DOHH2 (cell line): ENCODE results near the gene CTSD.
A peak's percentile ranks its signal among the peaks of the same experiment; 100 is the strongest.
"Not testable (repeated sequence)": the region's sequence is repeated elsewhere in the genome, so short reads cannot be mapped to it uniquely, and the experiment has no call there.

Source experiments
- H3F3A ChIP-seq: fragments of 200-600 bp; sonication (generic), shearing (Covaris generic); 2 replicates; pipeline ENCODE4 v1.6.0; 2016; ENCODE audit warnings: antibody characterized with exemption, mild to moderate bottlenecking; ENCODE audit not compliant: control insufficient read depth, insufficient read depth
- H3K27ac ChIP-seq: fragments of 200-600 bp; sonication (generic); 2 replicates; pipeline ENCODE4 v1.5.1; 2014; ENCODE audit warnings: low read depth, mild to moderate bottlenecking, low read length, moderate library complexity
- H3K27me3 ChIP-seq: fragments of 200-600 bp; sonication (generic); 2 replicates; pipeline ENCODE4 v1.6.1; 2014; ENCODE audit warnings: mild to moderate bottlenecking, low read length, mixed read lengths; ENCODE audit not compliant: control insufficient read depth
- H3K36me3 ChIP-seq: fragments of 200-600 bp; sonication (generic); 2 replicates; pipeline ENCODE4 v1.6.1; 2014; ENCODE audit warnings: mild to moderate bottlenecking, low read length, moderate library complexity, mixed read lengths; ENCODE audit not compliant: control insufficient read depth
- H3K4me1 ChIP-seq: fragments of 200-600 bp; sonication (generic); 2 replicates; pipeline ENCODE4 v1.6.1; 2014; ENCODE audit warnings: mild to moderate bottlenecking, low read length, mixed read lengths; ENCODE audit not compliant: control insufficient read depth
- H3K4me2 ChIP-seq: fragments of 200-600 bp; sonication (generic); 2 replicates; pipeline ENCODE4 v1.6.0; 2014; ENCODE audit warnings: mild to moderate bottlenecking, low read length, moderate library complexity
- H3K4me3 ChIP-seq: fragments of 200-600 bp; sonication (generic); 2 replicates; pipeline ENCODE4 v1.5.1; 2014; ENCODE audit warnings: mild to moderate bottlenecking, low read length, mixed read lengths
- H3K79me2 ChIP-seq: fragments of 200-600 bp; sonication (generic); 2 replicates; pipeline ENCODE4 v1.6.1; 2014; ENCODE audit warnings: mild to moderate bottlenecking, low read length, mixed read lengths; ENCODE audit not compliant: control insufficient read depth
- H3K9me2 ChIP-seq: fragments of 200-600 bp; sonication (generic); replicated peaks from 2 replicates; pipeline ENCODE4 v1.6.1; 2014; ENCODE audit warnings: mild to moderate bottlenecking, low read length, mixed read lengths; ENCODE audit not compliant: control insufficient read depth
- H3K9me3 ChIP-seq: fragments of 200-600 bp; sonication (generic); 2 replicates; pipeline ENCODE4 v1.6.1; 2014; ENCODE audit warnings: antibody characterized with exemption, low read length, mixed read lengths; ENCODE audit not compliant: control insufficient read depth, insufficient read depth
- H4K20me1 ChIP-seq: fragments of 200-600 bp; sonication (generic); 2 replicates; pipeline ENCODE4 v1.6.0; 2014; ENCODE audit warnings: low read depth, mild to moderate bottlenecking, antibody characterized with exemption, low read length, moderate library complexity; ENCODE audit not compliant: control insufficient read depth, insufficient read depth
- EZH2phosphoT487 ChIP-seq: fragments of 200-600 bp; sonication (generic); IDR thresholded peaks from 2 replicates; pipeline ENCODE4 v1.6.1; 2017; ENCODE audit warnings: borderline replicate concordance, mild to moderate bottlenecking, antibody characterized with exemption, low read length, moderate library complexity, mixed read lengths
- TF ChIP-seq, protein P1 (sequence below): fragments of 200-600 bp; sonication (generic); IDR thresholded peaks from one replicate; pipeline ENCODE4 v1.5.1; 2014; ENCODE audit warnings: antibody characterized with exemption, mild to moderate bottlenecking, low read depth, low read length; ENCODE audit not compliant: poor library complexity, severe bottlenecking

Gene CTSD

DNA sequence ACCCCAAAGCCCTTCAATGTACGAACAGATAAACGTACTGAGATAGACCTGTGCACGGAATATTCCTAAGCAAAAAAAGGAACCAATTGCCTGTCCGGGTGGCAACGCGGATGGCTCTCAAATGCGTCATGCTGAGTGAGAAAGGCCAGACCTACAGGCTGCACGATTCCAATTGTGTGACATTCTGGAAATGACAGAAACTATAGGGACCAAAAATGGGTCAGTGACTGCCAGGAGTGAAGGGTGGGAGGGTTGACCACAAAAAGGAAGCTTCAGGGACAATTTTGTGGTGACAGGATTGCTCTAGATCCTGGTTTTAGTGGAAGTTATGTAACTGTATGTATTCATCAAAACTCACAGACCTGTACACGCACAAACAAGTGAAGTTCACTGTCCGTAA, 47.0 kb upstream of the CTSD start:
- H3K9me2 ChIP-seq, result no peaks in the 10 kb centered on the region
- H3K36me3 ChIP-seq, result no peaks in the 10 kb centered on the region
- H3K4me1 ChIP-seq, result no peaks in the 10 kb centered on the region
- no peak overlapping the region for H3K27ac ChIP-seq
- no peaks in the 10 kb centered on the region for H3K9me3 ChIP-seq
- no peaks in the 10 kb centered on the region for H3F3A ChIP-seq
- H3K27me3 ChIP-seq, result no peaks in the 10 kb centered on the region
- H3K4me2 ChIP-seq, result no peak overlapping the region
- H3K79me2 ChIP-seq, result no peaks in the 10 kb centered on the region
- no peaks in the 10 kb centered on the region for H4K20me1 ChIP-seq
- TF ChIP-seq, protein P1, sequence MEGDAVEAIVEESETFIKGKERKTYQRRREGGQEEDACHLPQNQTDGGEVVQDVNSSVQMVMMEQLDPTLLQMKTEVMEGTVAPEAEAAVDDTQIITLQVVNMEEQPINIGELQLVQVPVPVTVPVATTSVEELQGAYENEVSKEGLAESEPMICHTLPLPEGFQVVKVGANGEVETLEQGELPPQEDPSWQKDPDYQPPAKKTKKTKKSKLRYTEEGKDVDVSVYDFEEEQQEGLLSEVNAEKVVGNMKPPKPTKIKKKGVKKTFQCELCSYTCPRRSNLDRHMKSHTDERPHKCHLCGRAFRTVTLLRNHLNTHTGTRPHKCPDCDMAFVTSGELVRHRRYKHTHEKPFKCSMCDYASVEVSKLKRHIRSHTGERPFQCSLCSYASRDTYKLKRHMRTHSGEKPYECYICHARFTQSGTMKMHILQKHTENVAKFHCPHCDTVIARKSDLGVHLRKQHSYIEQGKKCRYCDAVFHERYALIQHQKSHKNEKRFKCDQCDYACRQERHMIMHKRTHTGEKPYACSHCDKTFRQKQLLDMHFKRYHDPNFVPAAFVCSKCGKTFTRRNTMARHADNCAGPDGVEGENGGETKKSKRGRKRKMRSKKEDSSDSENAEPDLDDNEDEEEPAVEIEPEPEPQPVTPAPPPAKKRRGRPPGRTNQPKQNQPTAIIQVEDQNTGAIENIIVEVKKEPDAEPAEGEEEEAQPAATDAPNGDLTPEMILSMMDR, result no peak
- TF ChIP-seq EZH2phosphoT487, result no peak
- H3K4me3 ChIP-seq, result no peak overlapping the region

DNA sequence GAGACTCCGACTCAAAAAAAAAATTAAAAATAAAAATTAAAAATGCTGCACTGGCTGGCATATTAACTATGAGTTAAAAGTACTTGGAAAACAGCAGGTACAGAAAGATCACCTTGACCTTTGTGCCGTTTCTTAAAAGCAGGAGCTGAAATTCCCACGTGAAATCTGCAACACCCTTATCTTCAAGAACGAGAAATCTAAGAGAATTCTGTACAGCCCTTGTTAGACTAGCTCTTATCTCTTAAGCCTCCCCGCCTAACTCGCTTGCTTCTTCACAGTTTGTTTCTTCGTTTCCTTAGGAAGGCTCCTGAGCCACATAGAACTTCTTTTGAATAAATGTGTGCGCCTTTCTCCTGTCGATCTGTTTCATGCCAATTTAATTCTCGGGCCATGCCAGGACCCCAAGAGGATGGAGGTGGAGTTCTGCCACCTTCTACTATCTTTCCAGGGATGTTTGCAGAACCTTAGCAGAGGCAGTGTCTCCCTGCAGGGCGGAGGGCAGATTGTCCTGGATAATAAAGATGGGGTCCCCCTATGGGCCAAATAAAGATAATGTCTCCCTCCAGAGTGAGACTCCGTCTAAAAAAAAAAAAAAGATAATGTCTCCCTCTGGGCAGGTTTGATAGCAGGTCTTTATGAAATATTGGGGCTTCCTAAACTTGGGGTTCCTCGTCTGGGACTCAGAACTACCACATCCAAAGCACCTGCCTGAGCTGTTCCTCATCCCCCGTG, 43.7 kb upstream of the CTSD start:
- Histone ChIP-seq H3K27ac (no peak overlapping the region), H3K27me3 (0 out of 2 replicates have a peak, but pooled peaks cover 4% of the 10 kb centered on the region), H4K20me1 (no peaks in the 10 kb centered on the region), H3K4me3 (no peak overlapping the region), H3K9me3 (no peaks in the 10 kb centered on the region), H3K9me2 (no peaks in the 10 kb centered on the region), H3K4me2 (no peak overlapping the region), H3K4me1 (no peaks in the 10 kb centered on the region), H3F3A (no peaks in the 10 kb centered on the region), H3K79me2 (no peaks in the 10 kb centered on the region), H3K36me3 (no peaks in the 10 kb centered on the region)
- TF ChIP-seq, protein P1, result peak; percentile 22
- TF ChIP-seq EZH2phosphoT487, result no peak

DNA sequence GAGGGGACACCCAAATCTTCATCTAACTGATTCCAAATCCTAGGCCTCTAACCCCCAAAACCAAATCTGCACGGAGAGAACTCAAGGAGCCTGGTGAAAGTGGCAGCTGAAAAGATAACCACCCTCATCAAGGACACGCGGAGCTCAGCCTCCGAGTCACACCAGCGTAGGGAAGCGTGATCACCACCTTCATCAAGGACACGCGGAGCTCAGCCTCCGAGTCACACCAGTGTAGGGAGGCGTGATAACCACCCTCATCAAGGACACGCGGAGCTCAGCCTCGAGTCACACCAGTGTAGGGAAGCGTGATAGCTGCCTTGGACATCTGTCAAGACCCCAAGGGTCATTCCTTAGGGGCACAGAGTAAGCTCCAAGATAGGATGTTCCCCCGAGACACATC, 41.8 kb upstream of the CTSD start:
- H3K27me3 ChIP-seq, result 0 out of 2 replicates have a peak, but pooled peaks cover 4% of the 10 kb centered on the region
- no peaks in the 10 kb centered on the region for H3K9me2 ChIP-seq
- no peak overlapping the region for H3K4me3 ChIP-seq
- no peak overlapping the region for H3K27ac ChIP-seq
- no peak for TF ChIP-seq EZH2phosphoT487
- TF ChIP-seq, protein P1, result no peak
- H3K4me2 ChIP-seq, result no peak overlapping the region
- no peaks in the 10 kb centered on the region for H4K20me1 ChIP-seq
- no peaks in the 10 kb centered on the region for H3F3A ChIP-seq
- no peaks in the 10 kb centered on the region for H3K9me3 ChIP-seq
- no peaks in the 10 kb centered on the region for H3K79me2 ChIP-seq
- H3K36me3 ChIP-seq, result no peaks in the 10 kb centered on the region
- H3K4me1 ChIP-seq, result no peaks in the 10 kb centered on the region

DNA sequence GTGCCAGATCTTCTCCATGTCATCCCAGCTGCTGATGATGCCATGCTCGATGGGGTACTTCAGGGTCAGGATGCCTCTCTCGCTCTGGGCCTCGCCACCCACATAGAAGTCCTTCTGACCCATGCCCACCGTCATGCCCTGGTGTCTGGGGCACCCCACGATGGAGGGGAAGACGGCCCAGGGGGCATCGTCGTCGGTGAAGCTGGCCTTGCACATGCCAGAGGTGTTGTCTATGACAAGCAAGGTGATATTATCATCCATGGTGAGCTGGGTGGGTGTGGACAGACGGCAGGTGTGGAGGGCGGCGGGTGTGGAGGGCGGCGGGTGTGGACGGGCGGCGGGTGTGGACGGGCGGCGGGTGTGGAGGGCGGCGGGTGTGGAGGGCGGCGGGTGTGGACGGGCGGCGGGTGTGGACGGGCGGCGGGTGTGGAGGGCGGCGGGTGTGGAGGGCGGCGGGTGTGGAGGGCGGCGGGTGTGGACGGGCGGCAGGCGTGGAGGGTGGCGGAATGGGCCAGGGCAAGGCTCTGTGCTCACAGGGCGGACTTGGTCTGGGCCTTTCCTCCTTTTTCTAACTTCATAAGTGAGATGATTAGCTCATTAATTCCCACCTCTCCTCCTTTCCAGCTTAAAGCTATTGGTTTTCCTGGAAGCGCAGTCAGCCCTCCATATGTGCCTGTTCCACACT, 40.2 kb upstream of the CTSD start:
- not testable (repeated sequence) for H3K27me3 ChIP-seq, H3K36me3 ChIP-seq, H3K4me3 ChIP-seq, H3K9me2 ChIP-seq, H3K4me2 ChIP-seq, H3K27ac ChIP-seq, H3F3A ChIP-seq, H3K9me3 ChIP-seq, H3K4me1 ChIP-seq, H4K20me1 ChIP-seq, H3K79me2 ChIP-seq
